HG03280 (cell line): Measurements from ENCODE around the gene ID3.

ENCODE experiments used
- ATAC-seq: cut with Tn5 transposase; IDR thresholded peaks from one replicate; pipeline ENCODE4 v1.9.1; 2021; ENCODE audit warnings: mild to moderate bottlenecking, moderate library complexity; ENCODE audit not compliant: unreplicated experiment

The ID3 gene

DNA sequence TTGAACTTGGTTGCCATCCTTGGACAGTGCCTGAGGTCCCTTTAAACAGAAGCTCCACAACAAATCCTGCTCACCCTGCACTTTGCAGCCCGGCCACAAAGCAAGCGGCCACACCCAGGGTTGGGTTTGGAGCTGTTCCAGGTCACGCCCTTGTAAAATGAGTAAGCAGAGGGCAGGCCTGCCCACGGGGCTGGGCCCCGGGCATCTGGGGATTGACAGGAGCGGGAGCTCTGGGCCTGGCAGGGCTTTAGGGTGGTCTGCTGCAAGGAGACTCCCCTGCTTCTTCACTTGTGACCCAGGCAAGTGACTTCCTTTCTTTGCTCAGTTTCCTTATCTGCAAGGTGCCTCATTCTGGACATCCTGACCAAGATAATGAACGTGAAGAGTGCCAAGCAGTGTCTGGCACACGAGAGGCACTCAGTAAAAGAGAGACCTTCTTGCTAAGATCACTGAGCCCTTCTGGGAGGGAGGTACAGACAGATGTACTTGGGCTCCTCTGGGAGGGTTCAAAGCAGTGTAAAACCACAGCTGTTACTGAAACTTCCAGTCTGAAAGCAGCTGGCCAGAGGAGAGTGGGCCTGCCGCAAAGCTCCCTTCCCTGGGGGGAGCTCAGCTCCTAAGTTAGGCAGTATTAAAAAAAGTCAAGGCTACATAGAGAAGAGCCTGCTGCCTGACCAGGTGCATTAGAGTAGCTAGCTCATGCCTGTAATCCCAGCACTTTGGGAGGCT lies 30.9 kb downstream of the ID3 start:
- no peak for ATAC-seq

DNA sequence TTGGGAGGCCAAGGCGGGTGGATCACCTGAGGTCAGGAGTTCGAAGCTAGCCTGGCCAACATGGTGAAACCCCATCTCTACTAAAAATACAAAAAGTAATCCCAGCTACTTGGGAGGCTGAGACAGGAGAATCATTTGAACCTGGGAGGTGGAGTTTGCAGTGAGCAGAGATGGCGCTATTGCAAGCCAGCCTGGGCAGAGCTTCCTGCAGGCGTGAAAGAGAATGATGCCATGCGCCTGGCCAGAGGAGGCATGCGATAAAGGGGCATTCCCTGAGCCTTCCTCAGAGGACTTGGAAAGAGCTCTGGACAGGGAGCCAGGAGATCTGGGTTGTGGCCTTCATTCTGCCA lies 31.4 kb downstream of the ID3 start:
- no peak for ATAC-seq

DNA sequence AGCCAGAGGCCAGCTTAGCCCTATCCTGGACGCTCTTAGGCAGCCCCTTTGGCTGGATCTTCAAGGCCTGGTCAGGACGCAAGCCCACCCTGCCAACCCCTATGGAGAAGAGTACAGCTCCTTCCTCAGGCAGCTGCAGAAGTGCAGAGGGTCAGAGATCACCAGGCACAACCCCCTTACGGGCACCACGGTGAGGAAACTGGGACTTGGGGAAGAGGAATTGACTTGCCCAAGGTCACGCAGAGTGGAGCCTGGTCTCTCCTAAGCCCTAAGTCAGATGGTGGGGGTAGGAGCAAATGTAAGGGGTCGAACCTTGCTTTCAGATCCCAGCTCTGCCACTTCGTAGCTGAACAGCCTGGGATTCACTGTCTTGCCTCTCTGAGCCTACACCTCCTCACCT lies 31.9 kb downstream of the ID3 start:
- no peak for ATAC-seq

DNA sequence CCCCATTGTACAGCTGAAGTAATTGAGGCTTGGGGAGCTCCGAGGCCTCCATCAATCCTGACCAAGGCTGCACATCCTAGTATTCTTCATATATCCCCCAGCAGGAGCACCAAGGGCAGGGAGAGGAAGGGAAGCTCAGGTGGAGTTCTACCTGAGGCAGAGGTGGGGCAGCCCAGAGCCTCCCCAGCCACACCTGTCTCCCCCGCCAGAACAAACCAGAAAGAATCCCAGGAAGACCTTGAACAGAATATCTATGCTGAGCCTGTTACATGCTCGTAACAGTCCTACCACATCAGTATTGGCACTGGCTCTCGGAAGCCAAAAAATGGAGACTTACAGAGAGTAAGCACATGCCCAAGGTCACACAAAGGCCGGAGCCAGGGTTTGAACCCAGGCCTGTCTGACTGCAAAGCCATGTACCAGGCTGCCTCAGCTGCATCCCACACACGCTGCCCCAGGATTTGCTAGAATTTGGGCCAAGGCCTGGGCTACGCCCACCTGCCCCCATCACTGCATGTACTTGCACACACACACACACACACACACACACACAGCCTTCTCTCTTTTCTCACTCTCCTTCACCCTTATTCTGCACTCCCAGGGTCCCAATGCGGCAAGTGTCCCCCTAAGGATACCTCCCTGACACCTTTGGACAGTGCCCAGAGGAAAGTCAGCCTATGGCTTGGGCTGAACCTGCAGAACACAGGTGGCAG lies 32.8 kb downstream of the ID3 start:
- no peak for ATAC-seq

DNA sequence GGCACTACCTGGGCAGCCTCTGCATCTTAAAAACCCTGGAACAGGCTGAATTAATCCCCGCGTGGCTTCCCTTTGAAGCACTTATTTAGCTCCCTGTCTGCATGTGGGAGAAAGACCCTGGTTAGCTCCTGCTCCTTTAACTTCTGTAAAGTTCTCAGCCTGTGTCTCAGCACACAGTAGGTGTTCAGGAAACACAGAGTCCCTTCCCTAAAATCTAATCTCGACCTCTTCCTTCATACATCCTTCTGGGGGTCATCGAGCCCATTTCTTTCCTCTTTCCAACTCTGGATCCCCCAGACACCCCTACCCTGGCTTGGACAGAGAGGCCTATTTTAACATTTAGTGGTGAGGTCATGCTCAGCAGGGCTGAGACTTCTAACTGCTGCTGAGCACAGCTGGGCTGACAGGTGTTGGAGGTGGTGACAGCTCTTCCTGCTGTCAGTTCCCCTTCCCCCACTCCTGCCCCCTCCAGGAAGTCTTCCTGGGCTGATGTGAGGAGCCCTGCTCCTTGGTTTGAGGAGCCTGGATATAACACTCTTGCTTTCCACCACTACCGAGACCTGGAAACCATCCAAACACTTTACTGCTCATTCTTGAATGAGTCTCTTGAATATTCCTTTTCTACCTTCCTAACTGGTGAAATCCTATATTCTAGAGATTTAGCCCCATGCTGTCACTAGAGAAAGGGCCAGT lies 33.6 kb downstream of the ID3 start:
- ATAC-seq: no peak

DNA sequence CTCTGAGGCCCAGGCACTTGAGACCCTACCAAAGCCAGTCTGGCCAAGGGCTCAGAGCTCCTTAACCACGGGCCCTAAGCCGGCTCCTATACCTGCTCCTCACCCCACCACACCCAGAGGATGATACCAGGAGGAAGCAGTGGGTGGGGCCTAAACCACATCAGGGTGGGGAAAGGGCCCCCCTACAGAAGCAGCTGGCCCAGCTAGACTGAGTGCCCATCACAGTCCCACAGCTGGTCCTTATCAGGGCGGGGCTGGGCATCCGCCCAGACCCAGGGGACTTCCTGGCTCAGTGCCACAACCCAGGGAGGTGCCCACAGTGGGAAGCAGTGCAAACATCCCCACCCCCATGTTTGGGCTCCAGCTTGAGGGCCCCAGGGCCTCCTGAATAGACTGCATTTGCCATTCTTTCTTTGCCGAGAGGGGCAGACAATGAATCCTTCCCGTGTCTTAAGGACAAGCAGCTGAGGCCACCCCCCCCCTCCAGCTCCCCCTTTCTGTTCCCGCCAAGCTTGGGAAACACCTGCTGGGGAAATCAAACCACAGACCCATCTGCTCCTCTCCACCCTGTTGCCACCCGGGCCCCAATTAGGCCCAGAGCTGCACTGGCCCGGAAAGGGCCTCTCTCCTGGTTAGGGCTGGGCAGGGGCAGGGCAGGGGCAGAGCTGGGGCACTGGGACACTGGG lies 34.4 kb downstream of the ID3 start:
- ATAC-seq: no peak

DNA sequence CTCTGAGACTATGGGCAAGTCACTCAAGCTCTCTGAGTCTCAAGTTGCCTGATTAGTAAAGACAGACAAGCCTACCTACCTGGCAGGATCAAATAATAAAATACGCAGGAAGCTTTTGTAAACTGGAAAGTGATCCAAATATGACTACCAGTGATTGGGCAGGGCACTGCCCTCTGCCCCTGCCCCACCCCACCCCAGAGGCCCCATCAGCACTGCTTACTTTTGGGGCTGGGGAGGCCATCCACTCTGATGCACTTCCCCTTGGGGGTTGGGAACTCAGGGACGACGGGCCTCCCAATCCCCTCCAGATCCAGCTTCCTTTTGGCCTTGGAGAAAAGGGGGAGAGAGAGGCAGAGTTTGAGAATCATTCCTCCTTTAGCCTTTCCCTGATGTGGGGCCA lies 35.1 kb downstream of the ID3 start:
- no peak for ATAC-seq

DNA sequence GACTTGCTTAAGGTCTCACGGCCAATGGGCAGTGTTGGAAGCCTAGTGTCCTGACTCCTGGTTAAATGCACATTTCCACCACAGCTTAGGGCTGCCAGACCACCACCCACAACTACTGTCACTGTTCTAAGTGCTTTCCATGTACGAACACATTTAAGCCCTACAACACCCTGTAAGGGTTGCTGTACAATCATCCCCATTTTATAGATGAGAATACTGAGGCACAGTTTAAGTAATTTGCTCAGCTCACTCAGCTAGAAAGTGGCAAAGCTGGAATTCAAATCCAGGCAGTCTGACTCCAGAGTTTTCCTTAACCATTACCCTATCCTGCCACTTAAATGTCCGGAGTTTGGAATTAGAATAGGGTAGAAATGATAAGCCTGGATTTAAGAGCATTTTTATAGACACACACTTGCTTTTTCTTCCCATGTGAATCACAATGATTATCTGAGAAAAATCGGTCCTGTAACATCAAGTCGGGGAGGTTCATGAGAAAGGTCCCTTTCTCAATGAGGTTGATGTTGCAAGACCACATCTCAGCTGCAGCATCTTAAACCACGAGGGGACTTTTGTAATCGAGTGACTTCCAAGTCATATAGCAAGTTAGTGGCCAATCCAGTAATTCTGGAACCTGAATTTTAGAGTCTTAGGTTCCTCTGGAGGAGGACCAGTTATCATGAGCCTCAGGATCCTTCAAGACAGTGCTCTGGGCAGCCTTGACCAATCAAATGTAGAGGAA lies 36.9 kb downstream of the ID3 start:
- no peak for ATAC-seq

DNA sequence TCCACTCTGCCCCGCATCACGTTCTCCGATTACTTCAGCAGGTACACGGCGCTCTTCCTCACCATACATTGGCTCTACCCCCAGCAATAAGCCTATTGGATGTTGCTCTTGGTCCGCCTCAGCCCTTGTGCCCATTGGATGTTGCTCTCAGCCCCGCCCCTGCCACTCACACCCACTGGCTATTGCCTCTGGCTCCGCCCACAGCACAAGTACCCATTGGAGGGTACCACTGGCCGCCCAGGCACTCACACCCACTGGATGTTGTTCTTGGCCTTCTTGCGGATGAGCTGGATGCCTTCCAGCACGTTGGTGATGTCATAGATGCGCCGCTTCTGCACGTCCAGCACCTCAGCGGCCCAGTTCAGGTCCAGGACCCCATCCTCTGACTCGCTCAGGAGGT lies 37.7 kb downstream of the ID3 start:
- no peak for ATAC-seq

DNA sequence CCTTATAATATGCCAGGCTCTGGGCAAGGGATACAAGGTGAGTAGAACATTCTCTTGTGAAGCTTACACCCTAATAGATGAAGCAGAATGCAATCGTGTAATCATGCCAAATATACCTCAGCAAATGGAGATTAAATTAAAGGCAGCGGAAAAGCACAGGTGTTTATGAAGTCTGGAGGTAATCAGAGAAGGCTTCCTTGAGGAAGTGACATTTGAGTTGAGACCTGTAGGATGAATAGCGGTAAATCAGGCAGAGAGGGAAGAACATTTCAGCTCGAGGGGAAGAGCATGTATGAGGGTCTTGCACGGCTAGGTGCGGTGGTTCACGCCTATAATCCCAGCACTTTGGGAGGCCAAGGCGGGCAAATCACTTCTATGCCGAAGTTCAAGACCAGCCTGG lies 41.7 kb downstream of the ID3 start:
- no peak for ATAC-seq

DNA sequence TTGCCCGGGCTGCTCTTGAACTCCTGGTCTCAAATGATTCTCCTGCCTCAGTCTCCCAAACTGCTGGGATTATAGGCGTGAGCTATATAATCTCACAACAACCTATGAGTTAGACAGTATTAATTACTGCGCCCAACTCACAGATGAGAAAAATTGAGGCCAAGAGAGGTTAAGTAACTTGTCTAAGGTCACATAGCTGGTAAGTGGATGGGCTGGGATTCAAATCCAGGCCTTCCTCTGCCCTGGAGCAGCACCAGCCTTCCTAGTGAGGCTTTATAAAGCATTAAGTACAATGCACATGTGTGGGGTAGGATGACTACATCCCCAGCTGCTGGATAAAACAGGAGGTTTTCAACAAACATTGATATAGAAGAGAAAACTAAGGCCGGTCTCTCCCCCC lies 43.4 kb downstream of the ID3 start:
- ATAC-seq: no peak

DNA sequence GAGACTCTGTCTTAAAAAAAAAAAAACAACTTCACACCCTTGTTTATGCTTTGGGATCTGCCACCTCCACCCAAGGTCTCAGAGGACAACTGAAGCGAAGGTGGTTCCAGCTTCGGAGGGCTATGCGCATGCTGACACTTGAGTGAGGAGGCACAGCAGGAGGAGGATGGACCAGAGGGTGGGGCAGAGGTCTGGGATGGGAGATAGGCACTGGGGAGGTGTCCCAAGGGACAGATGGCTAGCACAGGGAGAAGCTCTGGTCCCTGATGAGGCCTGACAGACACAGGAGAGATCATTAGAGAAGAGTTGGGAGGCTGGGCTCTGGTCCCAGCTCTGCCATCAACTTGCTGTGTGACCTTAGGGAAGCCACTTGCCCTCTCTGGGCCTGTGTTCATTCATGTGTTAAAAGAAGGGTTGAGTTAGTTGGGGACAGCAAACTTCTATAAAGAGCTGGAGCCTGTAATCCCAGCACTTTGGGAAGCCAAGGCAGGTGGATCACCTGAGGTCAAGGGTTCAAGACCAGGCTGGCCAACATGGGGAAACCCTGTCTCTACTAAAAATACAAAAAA lies 45.1 kb downstream of the ID3 start:
- no peak for ATAC-seq

DNA sequence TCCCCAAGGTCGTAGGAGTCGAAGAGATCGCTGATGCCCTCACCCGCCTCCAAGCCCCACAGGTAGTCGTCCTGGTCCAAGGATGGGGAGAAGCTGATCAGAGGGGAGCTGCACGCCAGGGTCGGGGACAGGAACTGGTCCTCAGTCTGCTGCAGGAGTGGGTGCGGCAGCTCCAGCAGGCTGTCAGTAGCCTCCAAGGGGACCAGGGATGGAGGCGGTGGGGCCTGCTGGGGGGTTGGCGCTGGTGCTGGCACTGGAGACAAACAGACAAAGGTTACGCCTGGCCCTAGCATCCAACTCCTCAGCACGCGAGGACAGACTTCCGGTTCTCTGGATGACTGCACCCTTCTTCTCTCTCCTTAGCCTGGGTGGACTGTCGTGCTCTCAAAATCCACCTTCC lies 49.4 kb downstream of the ID3 start:
- no peak for ATAC-seq
